ENCODE data around the gene HEBP2.

DNA sequence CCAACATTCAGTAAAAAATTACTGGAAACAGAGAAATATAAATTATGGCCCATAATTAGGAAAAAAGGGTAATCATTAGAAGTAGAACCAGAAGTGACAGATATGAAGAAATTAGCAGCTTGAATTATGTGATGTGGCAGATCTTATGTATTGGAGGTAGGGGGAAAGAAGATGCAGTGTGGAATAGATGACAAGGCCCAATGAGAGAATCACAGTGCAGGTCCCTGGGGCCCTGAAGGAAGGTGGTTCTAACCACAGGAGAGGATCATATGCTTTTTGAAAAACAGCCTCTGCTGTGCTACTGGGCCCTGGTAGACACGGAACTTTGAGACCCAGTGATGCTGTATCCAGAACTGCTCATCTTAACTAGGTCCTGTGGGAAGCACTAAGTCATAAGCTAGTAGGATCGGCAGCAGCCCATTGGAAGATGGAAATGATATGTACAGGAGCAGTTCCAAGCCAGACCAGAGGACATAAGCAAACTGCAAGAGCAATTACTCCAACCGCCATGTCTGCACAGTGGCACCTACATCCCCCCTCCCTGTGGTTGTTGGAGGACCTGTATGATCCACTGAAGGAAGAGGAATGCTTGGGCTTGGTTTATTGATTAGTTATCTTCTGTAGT, 14.2 kb downstream of the HEBP2 start:
- TF ChIP-seq, protein P1, sequence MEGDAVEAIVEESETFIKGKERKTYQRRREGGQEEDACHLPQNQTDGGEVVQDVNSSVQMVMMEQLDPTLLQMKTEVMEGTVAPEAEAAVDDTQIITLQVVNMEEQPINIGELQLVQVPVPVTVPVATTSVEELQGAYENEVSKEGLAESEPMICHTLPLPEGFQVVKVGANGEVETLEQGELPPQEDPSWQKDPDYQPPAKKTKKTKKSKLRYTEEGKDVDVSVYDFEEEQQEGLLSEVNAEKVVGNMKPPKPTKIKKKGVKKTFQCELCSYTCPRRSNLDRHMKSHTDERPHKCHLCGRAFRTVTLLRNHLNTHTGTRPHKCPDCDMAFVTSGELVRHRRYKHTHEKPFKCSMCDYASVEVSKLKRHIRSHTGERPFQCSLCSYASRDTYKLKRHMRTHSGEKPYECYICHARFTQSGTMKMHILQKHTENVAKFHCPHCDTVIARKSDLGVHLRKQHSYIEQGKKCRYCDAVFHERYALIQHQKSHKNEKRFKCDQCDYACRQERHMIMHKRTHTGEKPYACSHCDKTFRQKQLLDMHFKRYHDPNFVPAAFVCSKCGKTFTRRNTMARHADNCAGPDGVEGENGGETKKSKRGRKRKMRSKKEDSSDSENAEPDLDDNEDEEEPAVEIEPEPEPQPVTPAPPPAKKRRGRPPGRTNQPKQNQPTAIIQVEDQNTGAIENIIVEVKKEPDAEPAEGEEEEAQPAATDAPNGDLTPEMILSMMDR (IDR thresholded peaks at IDR 0.05), result no peak
- TF ChIP-seq POLR2A (IDR thresholded peaks at IDR 0.05), result no peak
